GM21528 (cell line): ENCODE data around the gene BAD.

Source experiments
- ATAC-seq: cut with Tn5 transposase; IDR thresholded peaks from one replicate; pipeline ENCODE4 v1.9.1; 2021; ENCODE audit warnings: mild to moderate bottlenecking, moderate library complexity; ENCODE audit not compliant: unreplicated experiment, low FRiP score

The BAD gene

DNA sequence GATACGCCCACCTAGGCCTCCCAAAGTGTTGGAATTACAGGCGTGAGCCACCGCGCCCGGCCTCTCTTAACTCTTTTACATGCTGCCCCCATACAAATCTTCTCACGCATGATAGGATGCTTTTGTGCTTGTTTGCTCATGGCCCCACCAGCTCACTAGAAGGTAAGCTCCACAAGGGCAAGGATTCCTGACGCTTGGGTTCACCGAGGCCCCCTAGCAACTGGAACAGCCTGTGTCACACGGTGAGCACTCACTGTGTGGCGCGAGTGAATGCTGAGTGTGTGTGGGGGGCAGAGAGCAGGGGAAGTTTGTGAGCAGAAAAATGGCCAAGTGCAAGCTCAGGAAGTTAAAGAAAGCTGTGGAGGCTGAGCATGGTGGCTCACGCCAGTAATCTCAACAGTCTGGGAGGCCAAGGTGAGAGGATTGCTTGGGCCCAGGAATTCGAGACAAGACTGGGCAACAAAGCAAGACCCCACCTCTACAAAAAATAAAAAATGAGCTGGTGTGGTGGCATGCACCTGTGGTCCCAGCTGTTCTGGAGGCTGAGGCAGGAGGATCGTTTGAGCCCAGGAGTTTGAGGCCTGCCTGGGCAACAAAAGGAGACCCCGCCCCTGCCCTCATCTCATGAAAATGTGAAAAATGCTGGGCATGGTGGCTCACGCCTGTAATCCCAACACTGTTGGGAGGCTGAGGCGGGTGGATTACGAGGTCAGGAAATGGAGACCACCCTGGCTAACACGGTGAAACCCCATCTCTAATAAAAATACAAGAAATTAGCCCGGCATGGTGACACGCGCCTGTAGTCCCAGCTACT, 2.3 kb downstream of the BAD start:
- no peak for ATAC-seq

DNA sequence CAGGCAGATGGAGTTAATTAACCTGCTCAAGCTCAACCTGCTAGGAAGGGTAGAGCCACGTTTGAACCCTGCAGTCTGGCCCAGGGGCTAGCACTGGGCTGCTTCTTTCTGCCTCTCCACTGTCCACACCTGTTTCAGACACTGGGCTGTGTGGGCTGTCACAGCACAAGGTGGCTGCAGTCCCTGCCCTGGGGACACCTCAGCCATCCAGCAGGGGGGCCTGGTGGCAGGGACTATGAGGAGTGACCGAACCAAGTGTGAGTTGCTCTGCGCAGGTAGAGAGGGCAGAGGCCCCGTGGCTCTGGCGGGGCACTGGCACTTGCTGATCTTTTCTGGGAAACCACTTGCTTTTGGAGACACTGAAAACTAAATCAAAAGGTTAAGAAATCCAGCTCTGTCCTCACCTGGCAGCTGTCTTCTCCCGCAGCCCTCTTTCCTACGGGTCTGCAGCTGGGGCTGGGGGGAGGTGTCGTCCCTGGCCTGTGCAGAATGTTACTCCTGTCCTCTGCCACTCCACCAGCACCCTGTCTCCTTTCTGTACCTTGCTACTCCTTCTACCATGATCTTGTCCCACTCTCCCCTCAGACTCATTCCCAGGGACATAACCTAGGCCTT, 5.8 kb downstream of the BAD start:
- ATAC-seq, result no peak

DNA sequence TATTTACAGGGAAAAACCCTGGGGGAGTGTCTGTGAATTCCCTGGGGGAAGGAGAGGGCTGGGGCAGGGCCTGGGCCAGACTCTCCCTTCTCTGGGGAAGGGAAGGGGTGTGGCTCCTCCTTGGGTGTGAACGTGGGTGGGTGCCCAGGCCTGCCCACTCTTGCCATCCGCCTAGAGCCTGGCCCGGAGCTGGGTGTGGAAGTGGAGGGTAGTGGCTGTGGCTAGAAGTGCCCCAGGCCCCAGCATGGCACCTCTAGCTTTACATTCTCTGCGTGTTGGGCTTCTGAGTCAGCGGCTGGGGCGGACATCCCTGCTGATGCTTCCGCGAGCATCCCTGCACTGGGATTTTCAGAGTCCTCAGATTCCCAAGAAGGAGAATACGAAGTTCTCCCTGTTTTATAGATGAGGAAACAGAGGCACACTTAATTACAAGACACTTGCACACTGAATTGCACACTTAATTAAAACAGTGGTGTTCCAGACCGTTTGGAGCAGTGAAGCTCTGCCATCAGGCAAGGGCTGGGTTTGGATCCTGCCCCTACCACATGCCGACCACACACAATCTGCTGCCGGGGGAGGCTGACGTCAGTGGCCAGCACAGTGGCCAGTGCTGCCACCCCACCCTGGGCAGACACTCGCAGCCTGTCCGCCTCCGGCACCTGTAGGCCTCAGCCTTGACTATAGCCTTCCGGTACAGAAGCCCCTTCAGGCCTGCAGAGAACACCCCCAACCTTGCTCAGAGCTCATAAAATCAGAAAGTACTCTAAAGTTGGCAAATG, 7.6 kb downstream of the BAD start:
- ATAC-seq, result no peak

DNA sequence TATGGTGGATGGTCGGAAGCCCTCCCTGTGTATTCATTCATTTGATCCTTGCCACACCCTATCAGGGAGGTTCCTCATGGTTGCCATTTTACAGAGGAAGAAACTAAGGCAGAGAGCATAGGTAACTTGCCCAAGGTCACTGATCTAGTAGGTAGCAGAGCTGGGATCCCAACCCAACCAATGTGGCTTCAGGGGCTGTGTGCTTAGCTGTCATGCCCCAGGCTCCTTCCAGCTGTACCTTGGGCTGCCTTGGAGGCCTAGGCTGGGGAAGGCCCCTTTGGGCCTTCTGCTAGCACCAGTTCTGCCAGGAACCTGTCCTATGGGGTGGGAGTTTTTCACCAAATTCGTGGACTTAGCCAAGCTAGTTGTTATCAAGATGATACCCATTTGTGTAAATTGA, 8.6 kb downstream of the BAD start:
- no peak for ATAC-seq

DNA sequence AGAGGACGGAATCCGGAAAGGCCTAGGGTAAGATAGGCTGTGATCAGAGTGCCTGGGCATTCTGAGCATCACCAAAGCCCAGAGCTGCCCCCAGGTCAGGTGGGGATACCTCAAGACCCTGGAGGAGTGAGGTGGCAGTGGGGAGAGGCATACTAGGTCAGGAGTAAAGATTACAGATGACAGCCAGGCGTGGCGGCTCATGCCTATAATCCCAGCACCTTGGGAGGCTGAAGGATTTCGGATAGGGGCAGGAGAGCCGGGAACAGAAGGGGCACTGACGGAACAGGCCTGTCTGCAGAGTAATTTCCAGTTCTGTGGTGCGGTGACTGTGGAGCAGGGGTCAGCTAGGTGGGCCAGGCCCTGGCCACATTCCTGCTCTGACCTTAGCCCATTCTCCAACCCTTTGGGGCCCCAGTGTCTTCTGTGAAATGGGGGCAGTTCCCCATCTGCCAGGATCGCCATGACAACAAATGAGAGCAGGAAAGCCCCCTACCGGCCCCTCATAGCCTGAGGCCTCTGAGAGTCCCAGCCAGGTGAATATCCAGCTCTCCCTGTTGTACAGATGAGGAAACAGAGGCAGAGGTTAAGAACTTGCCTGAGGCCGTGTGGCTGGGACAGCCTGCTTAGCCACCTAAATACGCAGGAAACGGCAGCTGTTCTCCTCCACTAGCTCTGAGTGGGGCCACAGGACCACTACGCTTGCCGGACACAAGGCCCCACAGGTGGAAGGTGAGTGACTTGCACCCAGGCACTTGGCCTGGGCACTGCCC, 9.2 kb downstream of the BAD start:
- ATAC-seq, result no peak

DNA sequence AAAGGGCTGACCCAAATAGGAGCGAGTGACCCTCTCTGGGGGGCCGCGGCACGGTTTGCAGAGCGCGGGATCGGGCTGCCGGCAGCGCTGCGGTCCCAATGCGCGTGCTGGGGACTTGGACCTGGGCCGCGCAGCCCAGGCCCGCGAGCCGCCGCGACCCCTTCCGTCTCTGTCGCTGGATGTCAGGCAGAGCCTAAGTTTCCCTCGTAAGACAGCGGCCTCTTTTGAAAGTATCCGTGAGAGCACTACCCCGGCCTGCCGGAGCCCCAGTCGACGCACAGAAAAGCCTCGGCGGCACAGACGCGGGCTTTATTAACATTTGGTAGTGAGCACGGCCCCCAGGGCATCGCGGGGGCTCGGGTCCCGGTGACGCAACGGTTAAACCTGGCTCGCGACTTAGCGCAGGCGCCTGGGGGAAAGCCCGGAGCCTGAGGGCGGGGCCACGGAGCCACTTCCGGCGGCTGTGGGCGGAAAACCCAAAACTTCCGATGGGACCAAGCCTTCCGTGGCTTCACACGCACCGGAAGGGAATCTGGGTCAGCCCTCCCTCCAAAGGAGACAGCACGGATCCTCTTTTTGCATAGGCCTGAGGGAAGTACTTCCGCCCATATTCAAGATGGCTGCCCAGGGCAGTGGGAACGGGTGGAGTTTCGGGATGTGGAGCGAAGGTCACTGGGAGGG, 14.8 kb downstream of the BAD start:
- peak; percentile 61 for ATAC-seq

DNA sequence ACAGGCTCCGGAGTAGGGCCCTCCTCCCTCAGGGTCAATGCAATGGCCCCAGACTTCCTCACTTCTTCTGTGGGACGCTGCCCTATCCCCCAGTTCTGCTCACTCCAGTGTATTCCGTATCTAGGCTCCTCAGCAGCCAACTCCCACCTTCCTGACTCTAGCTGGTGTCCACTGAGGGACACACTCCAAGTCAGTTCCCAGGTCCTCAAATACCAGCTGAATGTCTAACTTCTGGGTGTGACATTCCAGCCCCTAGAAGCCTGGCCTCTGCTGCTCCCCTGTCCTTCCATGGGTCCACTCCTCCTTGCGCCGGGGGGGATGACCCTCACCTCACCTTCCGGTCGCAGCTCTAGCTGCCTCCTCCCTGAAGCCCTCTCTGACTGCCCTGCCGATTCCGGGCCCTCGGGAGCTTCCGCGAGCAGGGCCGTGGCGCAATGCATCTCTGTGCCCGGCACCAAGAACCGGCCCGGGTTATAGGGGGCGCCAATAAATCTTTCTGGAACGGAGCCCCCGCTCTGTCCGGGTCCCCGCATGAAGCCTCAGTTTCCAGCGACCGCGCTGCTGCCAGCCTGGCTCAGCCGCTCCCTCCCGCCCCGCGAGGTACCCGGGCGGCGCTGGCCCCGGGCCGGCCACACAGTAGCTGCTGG, 15.4 kb downstream of the BAD start:
- peak; percentile 13 for ATAC-seq

DNA sequence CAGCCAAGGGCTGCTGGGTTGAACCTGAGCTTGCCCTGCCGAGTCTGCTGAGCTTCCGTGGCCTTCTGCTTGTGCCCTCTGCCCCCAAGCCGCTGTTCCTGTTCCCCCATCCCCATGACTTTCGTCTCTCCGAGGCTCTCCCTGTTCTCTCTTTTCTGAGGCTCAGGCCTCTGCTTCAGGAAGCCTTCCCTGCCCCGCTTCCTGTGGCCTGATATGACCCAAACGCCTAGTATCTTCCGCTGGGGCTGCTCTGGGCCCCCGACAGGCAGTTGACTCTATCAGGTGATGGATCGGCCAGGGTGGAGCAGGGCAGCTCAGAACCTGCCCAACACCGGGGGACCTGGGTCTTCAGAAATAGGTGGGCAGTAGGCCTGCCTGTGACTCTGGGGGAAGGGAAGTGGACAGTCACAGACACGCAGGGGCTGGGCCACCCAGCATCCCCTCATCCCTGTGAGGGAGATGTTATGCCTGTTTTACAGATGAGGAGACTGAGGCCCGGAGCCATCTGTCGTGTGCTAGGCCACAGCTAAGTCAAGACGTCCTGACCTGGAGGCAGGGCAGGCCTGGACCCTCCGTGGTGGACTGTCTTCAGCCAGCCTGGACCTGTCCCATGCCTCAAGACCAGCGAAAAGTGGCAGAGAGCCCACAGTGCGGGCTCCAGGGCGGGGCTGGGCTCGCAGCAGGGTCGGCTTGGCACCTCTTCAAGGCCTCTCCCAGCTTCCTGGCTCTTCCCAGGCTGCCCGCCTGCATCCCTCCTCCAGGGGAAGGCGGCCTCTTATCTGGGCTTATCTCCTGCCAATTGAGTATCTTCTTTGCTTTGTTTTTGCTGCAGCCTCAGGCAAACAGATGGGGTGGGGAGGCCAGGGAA, 16.2 kb downstream of the BAD start:
- ATAC-seq, result no peak

DNA sequence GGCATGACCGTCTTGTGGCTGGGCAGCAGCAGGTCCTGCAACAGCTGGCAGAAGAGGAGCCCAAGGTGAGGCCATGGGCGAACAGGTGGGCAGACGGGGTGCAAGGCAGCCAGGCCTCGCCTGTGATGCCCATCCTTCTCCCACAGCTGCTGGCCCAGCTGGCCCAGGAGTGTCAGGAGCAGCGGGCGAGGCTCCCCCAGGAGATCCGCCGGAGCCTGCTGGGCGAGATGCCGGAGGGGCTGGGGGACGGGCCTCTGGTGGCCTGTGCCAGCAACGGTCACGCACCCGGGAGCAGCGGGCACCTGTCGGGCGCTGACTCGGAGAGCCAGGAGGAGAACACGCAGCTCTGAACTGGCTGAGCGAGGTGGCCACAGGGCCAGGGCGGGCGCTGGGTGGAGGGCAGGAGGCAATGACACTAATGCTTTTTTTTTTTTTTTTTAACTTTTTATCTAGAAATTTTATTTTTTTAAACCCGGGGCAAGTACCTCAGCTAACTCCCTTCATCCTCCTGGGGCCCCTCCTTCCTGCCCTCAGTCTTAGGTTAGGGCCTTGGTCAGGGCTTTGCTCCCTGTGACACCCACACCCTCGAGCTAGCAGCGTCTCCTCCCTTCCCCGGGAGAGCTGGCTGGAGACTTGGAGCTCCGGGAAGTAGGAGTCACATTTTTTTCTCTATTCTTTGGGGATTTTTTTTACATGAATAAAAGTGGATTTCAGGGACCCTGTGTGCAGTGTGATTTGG, 17.1 kb downstream of the BAD start:
- no peak for ATAC-seq

DNA sequence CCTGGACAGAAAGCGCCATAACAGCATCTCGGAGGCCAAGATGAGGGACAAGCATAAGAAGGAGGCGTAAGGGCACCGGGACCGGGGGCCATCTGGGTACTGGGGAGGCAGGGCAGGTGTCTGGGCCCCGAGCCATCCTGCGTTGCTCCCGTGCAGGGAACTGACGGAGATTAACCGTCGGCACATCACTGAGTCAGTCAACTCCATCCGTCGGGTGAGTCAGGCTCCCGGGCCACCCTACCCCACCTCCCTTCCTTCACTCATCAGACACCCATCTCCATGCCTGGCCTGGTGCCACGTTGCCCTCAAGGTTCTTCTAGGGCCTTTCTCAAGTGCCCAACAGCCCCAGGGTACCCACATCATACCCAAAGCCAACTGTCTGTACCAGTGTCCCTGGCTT, 18.1 kb downstream of the BAD start:
- no peak for ATAC-seq

DNA sequence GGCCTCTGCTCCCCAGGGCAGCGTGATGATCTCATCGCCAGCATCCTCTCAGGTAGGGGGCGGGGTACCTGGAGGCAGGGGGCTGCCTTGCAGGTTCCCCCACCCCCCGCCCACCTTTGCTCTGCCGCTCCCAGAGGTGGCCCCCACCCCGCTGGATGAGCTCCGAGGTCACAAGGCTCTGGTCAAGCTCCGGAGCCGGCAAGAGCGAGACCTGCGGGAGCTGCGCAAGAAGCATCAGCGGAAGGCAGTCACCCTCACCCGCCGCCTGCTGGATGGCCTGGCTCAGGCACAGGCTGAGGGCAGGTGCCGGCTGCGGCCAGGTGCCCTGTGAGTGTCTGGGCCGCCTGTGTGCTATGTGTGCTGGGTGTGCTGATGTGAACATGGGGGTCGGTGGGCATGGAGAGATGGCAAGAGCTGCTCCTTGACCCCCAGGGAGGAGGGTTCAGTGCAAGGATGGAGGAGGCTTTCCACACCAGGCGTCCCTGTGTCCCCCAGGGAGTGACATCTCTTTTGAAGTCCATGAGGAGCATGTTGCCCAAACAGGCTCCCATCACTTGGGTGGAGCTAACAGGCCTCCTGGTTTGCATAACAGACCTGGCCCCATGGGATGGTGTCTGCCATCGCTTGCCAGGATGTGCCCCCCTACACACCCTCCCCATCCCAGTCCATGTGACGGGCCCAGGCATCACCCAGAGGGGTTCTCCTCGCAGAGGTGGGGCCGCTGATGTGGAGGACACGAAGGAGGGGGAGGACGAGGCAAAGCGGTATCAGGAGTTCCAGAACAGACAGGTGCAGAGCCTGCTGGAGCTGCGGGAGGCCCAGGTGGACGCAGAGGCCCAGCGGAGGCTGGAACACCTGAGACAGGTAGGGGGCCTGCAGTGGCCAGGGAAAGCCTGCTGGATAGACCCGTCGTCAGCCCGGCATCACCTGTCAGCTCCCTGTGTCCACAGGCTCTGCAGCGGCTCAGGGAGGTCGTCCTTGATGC, 19.0 kb downstream of the BAD start:
- ATAC-seq, result no peak

DNA sequence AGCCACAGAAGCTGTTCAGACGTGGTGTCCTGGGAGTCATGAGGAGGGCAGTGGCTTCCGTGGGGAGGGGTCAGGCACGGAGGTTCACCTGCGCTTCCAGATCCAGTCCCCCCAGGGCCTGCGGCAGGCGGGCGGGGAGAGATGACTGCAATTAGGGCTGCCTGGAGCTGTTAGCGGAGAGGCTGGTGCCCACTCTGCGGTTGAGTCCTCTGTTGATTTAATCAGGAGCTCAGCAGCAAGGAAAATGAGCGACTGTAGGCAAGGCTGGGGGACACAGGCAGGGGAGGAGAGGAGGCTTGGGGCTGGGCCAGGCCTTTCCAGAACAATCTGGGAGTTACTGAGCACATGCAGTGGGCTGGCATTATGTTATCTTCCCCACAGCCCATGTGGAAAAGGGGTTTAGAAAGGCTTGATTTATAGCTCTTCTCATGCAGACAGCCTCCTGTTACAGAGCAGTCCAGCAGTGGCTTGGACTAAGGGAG, 20.1 kb downstream of the BAD start:
- no peak for ATAC-seq

DNA sequence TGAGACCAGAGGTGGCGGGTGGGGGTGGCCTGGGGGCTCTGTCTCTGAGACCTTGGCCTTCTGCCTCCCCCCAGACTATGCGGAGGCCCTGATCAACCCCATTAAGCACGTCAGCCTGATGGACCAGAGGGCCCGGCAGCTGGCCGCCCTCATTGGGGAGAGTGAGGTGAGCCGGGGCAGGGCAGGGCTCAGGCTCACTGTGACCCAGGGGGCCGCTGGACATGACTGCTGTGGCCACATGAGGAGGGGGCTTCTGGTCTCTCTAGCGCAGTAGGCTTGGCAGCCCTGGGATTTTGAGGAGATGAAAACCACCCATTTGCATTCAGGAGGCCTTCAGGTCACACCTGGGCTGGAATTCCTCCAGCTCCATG, 20.5 kb downstream of the BAD start:
- ATAC-seq, result no peak

DNA sequence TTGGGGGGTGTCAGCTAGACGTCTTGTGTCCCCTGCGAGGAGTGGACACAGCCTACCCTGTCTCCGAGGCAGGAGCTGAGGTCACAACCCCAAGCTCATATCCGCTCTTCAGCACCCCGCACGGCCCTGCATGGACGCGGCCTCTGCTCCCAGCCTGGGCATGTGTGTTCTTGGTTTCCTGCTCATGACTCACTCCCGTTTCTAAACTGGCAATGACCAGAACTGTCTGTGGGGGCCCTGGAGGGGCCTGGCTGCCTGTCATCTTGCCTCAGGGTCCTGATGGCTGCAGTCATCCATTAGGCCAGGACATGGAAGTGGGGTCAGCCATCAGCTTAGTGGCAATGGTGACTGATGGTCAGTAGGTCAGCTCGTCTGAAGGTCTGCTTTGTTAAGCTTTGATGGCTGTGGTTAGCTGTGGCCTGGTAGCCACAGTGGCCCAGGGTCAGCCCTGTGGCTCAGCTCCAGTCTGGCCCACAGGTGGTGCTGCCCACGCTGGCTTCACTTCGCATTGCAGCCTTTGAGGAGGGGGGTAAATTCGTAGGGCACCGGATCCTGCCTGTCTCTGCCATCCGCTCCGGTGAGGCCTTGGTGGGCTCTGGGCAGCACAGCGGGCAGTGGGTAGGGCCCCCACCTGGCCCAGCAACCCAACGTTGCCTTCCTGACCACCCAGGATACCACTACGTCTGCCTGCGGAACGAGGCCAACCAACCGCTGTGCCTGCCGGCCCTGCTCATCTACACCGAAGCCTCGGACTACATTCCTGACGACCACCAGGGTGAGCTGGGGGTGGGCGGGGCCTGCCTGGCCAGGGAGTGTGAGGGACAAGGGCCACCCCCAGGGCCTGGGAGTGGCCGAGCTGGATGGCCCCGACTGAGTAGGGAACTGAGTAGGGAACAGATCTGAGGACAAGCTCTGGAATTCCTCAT, 21.2 kb downstream of the BAD start:
- ATAC-seq, result no peak

DNA sequence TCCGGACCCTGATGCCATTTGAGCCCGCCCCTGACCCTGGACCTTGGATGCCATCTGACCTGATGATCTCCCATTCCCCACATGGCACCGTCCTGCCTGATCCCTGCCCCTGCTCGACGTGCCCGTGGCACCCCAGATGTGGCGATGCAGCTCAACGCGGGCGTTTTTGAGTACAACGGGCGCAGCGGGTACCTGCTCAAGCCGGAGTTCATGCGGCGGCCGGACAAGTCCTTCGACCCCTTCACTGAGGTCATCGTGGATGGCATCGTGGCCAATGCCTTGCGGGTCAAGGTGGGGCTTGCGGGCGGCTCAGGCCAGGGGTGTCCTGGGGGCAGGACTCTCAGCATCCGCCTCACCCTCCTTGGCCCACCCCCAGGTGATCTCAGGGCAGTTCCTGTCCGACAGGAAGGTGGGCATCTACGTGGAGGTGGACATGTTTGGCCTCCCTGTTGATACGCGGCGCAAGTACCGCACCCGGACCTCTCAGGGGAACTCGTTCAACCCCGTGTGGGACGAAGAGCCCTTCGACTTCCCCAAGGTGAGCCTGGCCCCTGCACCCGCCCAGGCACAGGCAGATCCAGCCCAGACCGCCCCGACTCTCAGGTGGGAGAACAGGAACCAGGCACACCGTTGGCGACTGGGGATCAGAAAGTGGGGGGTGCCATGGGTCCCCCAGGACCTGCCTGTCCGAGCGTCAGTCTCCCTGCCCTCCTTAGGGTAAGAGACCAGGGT, 22.0 kb downstream of the BAD start:
- no peak for ATAC-seq
